H1 (cell line): Measurements from ENCODE around the gene MSL1. TPM values are rescaled to one million over a fixed set of nuclear protein-coding genes. Genes with fewer than 3 reads are reported as not detected.

ENCODE experiments used
- CTCF ChIA-PET: fragments of 300-600 bp; sonication (Branson Sonifier 250); formaldehyde crosslinking; loops from one replicate; lab custom pipeline; 2021; ENCODE audit not compliant: partially characterized antibody; lab: Charles Lee
- POLR2A ChIA-PET: fragments of 300-600 bp; sonication (Branson Sonifier 250); formaldehyde crosslinking; loops from one replicate; lab custom pipeline; 2021; ENCODE audit warnings: inconsistent platforms; ENCODE audit not compliant: partially characterized antibody; lab: Charles Lee
- DNase-seq, 2 experiments: peaks; one replicate each; pipeline versions ENCODE4 v3.0.0 to v3.0.0-alpha.2; 2010 to 2022; ENCODE audit warnings: low spot score in 2 of 2, low read depth in 1 of 2, mixed read lengths in 1 of 2
- FAIRE-seq: peaks from 2 replicates; lab custom pipeline; 2011; peaks lifted over from hg19 to GRCh38; lab: Jason Lieb, UNC
- H2AFZ ChIP-seq: 2 replicates; pipeline ENCODE4 v1.8.1; 2012; ENCODE audit warnings: low read length, inconsistent platforms
- H2AK5ac ChIP-seq: 2 replicates; pipeline ENCODE4 v1.6.1; 2013; ENCODE audit warnings: low read depth, low read length
- H2BK120ac ChIP-seq: replicated peaks from 2 replicates; pipeline ENCODE3; 2013; ENCODE audit warnings: low read depth, low read length, inconsistent platforms
- H2BK12ac ChIP-seq: 2 replicates; pipeline ENCODE4 v1.6.1; 2013; ENCODE audit warnings: low read depth, low read length
- H2BK15ac ChIP-seq: 2 replicates; pipeline ENCODE4 v1.6.1; 2013; ENCODE audit warnings: low read length
- H2BK20ac ChIP-seq: 2 replicates; pipeline ENCODE4 v1.6.1; 2013; ENCODE audit warnings: low read length
- H2BK5ac ChIP-seq: 2 replicates; pipeline ENCODE4 v1.6.1; 2013; ENCODE audit warnings: low read depth, low read length
- H3K14ac ChIP-seq: 2 replicates; pipeline ENCODE4 v1.6.1; 2013; ENCODE audit warnings: inconsistent platforms; ENCODE audit not compliant: insufficient read length
- H3K18ac ChIP-seq: 2 replicates; pipeline ENCODE4 v1.6.1; 2013; ENCODE audit warnings: low read length; ENCODE audit errors: extremely low read depth
- H3K23ac ChIP-seq: 2 replicates; pipeline ENCODE4 v1.6.1; 2013; ENCODE audit warnings: inconsistent platforms; ENCODE audit not compliant: insufficient read length
- H3K23me2 ChIP-seq: 2 replicates; pipeline ENCODE4 v1.6.1; 2013; ENCODE audit warnings: low read depth, low read length
- H3K27ac ChIP-seq: 2 replicates; pipeline ENCODE4 v1.6.1; 2011; ENCODE audit warnings: low read depth, low read length, inconsistent platforms
- H3K27me3 ChIP-seq, 4 experiments: replicated peaks in 1 of 4; 1 replicate in 1 of 4; 2 replicates in 3 of 4; pipeline versions ENCODE4 v1.6.1 to v1.8.1; 2011 to 2013; ENCODE audit warnings: low read length in 3 of 4, mild to moderate bottlenecking in 3 of 4, inconsistent platforms in 2 of 4, mixed read lengths in 2 of 4, moderate library complexity in 1 of 4; ENCODE audit not compliant: control insufficient read depth in 3 of 4, insufficient read depth in 3 of 4; ENCODE audit errors: extremely low read depth in 1 of 4
- H3K36me3 ChIP-seq, 4 experiments: 2 replicates each; pipeline versions ENCODE4 v1.6.1 to v1.8.1; 2011 to 2013; ENCODE audit warnings: mild to moderate bottlenecking in 4 of 4, low read length in 3 of 4, moderate library complexity in 2 of 4, control low read depth in 1 of 4, inconsistent platforms in 1 of 4; ENCODE audit not compliant: insufficient read depth in 4 of 4, control insufficient read depth in 2 of 4
- H3K4ac ChIP-seq: replicated peaks from 2 replicates; pipeline ENCODE3; 2013; ENCODE audit warnings: low read length, low read depth, mixed read lengths, inconsistent platforms; ENCODE audit not compliant: insufficient read length
- H3K4me1 ChIP-seq, 4 experiments: replicated peaks in 1 of 4; 1 replicate in 1 of 4; 2 replicates in 3 of 4; pipeline versions ENCODE4 v1.6.1 to v1.8.1; 2011 to 2013; ENCODE audit warnings: low read length in 3 of 4, inconsistent platforms in 2 of 4, mixed read lengths in 1 of 4; ENCODE audit not compliant: insufficient read depth in 4 of 4, control insufficient read depth in 3 of 4
- H3K4me2 ChIP-seq, 2 experiments: 2 replicates each; pipeline versions ENCODE4 v1.6.1 to v1.8.1; 2011 to 2013; ENCODE audit warnings: low read depth in 2 of 2, low read length in 2 of 2, control low read depth in 1 of 2, inconsistent platforms in 1 of 2, mild to moderate bottlenecking in 1 of 2; ENCODE audit not compliant: insufficient read depth in 1 of 2
- H3K4me3 ChIP-seq, 4 experiments: fragments of 200-600, 300-600 bp in 1 of 4; sonication (generic), shearing (Covaris generic), sonication (Bioruptor Twin) in 1 of 4; 2 replicates each; pipeline versions ENCODE4 v1.5.1 to v1.8.1; 2011 to 2016; ENCODE audit warnings: low read length in 4 of 4, low read depth in 3 of 4, control low read depth in 2 of 4, inconsistent platforms in 2 of 4, mild to moderate bottlenecking in 2 of 4, mixed read lengths in 1 of 4, moderate library complexity in 1 of 4; ENCODE audit not compliant: insufficient read depth in 2 of 4; ENCODE audit errors: extremely low read depth in 1 of 4
- H3K56ac ChIP-seq: replicated peaks from 2 replicates; pipeline ENCODE3; 2013; ENCODE audit warnings: low read depth, mild to moderate bottlenecking, mixed read lengths, low read length, inconsistent platforms; ENCODE audit not compliant: insufficient read length
- H3K79me1 ChIP-seq: 2 replicates; pipeline ENCODE4 v1.6.1; 2013; ENCODE audit warnings: low read depth, low read length, control low read depth
- H3K79me2 ChIP-seq, 2 experiments: 2 replicates each; pipeline versions ENCODE4 v1.6.1 to v1.8.1; 2012 to 2013; ENCODE audit warnings: low read length in 2 of 2, mild to moderate bottlenecking in 2 of 2, inconsistent platforms in 1 of 2; ENCODE audit not compliant: insufficient read depth in 2 of 2, control insufficient read depth in 1 of 2
- H3K9ac ChIP-seq, 4 experiments: replicated peaks in 1 of 4; 1 replicate in 1 of 4; 2 replicates in 3 of 4; pipeline versions ENCODE4 v1.6.1 to v1.8.1; 2011 to 2013; ENCODE audit warnings: low read depth in 3 of 4, low read length in 3 of 4, control low read depth in 2 of 4, mild to moderate bottlenecking in 2 of 4, moderate library complexity in 2 of 4, inconsistent platforms in 1 of 4; ENCODE audit errors: extremely low read depth in 1 of 4
- H3K9me3 ChIP-seq, 2 experiments: 2 replicates each; pipeline versions ENCODE4 v1.6.1 to v1.8.1; 2012 to 2013; ENCODE audit warnings: mild to moderate bottlenecking in 2 of 2, moderate library complexity in 2 of 2, control low read depth in 1 of 2, inconsistent platforms in 1 of 2, low read depth in 1 of 2, low read length in 1 of 2, mixed read lengths in 1 of 2; ENCODE audit not compliant: insufficient read depth in 2 of 2
- H4K20me1 ChIP-seq, 2 experiments: replicated peaks in 1 of 2; 2 replicates each; pipeline versions ENCODE3 to v1.8.1; 2011 to 2013; ENCODE audit warnings: inconsistent platforms in 2 of 2, low read length in 2 of 2, mild to moderate bottlenecking in 1 of 2; ENCODE audit not compliant: insufficient read depth in 2 of 2, control insufficient read depth in 1 of 2
- H4K5ac ChIP-seq: 2 replicates; pipeline ENCODE4 v1.6.1; 2013; ENCODE audit warnings: low read length, low read depth, mixed read lengths, inconsistent platforms; ENCODE audit not compliant: insufficient read length
- H4K8ac ChIP-seq: 2 replicates; pipeline ENCODE4 v1.8.0; 2013; ENCODE audit warnings: mild to moderate bottlenecking, moderate library complexity, low read length, inconsistent platforms; ENCODE audit not compliant: insufficient read depth; ENCODE audit errors: extremely low read depth
- H4K91ac ChIP-seq: replicated peaks from 2 replicates; pipeline ENCODE3; 2013; ENCODE audit warnings: low read length, mixed read lengths, inconsistent platforms; ENCODE audit not compliant: insufficient read length
- BRCA1 ChIP-seq: IDR thresholded peaks from 2 replicates; pipeline ENCODE4 v1.6.1; 2012; ENCODE audit warnings: low read depth, low read length, improper control_type of control experiment
- EP300 ChIP-seq, 2 experiments: IDR thresholded peaks; 1 replicate in 1 of 2; 2 replicates in 1 of 2; pipeline ENCODE4 v1.6.1; 2011 to 2012; ENCODE audit warnings: low read depth in 2 of 2, low read length in 2 of 2, mild to moderate bottlenecking in 2 of 2, borderline replicate concordance in 1 of 2, inconsistent platforms in 1 of 2, moderate library complexity in 1 of 2
- EZH2 ChIP-seq: fragments of 200-600 bp; sonication (generic); IDR thresholded peaks from 2 replicates; pipeline ENCODE4 v1.7.1; 2012; ENCODE audit warnings: low read depth, mild to moderate bottlenecking, moderate library complexity, low read length, inconsistent platforms; ENCODE audit not compliant: severe bottlenecking
- GABPA ChIP-seq: IDR thresholded peaks from 2 replicates; pipeline ENCODE4 v1.6.1; 2011; ENCODE audit warnings: mild to moderate bottlenecking, low read length, moderate library complexity, borderline replicate concordance; ENCODE audit not compliant: insufficient read depth
- MAFK ChIP-seq: IDR thresholded peaks from 2 replicates; pipeline ENCODE4 v1.6.1; 2012; ENCODE audit warnings: low read depth, mild to moderate bottlenecking, improper control_type of control experiment, low read length
- POU5F1 ChIP-seq: IDR thresholded peaks from 2 replicates; pipeline ENCODE4 v1.6.1; 2011; ENCODE audit warnings: low read depth, mild to moderate bottlenecking, low read length, moderate library complexity
- RFX5 ChIP-seq: IDR thresholded peaks from 2 replicates; pipeline ENCODE4 v1.6.1; 2011; ENCODE audit warnings: low read depth, low read length, improper control_type of control experiment, borderline replicate concordance
- RNF2 ChIP-seq: fragments of 200-900, 300-1000 bp; sonication (generic); IDR thresholded peaks from 2 replicates; pipeline ENCODE4 v1.7.1; 2016; ENCODE audit warnings: borderline replicate concordance, low read depth, mild to moderate bottlenecking, antibody characterized with exemption, low read length; ENCODE audit not compliant: poor library complexity, severe bottlenecking; ENCODE audit errors: missing control alignments
- RXRA ChIP-seq: IDR thresholded peaks from 2 replicates; pipeline ENCODE4 v1.6.1; 2011; ENCODE audit warnings: low read depth, mild to moderate bottlenecking, low read length, moderate library complexity; ENCODE audit not compliant: insufficient read depth
- SRF ChIP-seq: IDR thresholded peaks from 2 replicates; pipeline ENCODE4 v1.6.1; 2011; ENCODE audit warnings: mild to moderate bottlenecking, low read depth, low read length, moderate library complexity
- WGBS, 2 experiments: shearing (Covaris generic) in 1 of 2; methylation state at CpG; one replicate each; pipeline versions ENCODE4 v1.1.6 to v1.1.7; 2013 to 2015; ENCODE audit warnings: low lambda C conversion rate in 2 of 2, mixed read lengths in 2 of 2, inconsistent platforms in 1 of 2, low coverage in 1 of 2, missing lambda C conversion rate in 1 of 2; ENCODE audit not compliant: insufficient replicate concordance in 2 of 2, insufficient coverage in 1 of 2, insufficient read length in 1 of 2; ENCODE audit errors: extremely low coverage in 1 of 2, missing lambda C conversion rate in 1 of 2; 5-methylcytosine and 5-hydroxymethylcytosine counted together
- polyA plus RNA-seq, 7 experiments: library from polyadenylated mRNA; depleted of rRNA in 3 of 7; stranded (reverse) in 5 of 7; unstranded in 2 of 7; fragments of >200 nt in 5 of 7; fragments of 200-250 nt in 2 of 7; gene quantifications; 1 replicate in 5 of 7; 2 replicates in 1 of 7; 4 replicates in 1 of 7; pipeline versions ENCODE4 v1.2.1 to v1.2.3, GENCODE V29; 2011 to 2013; ENCODE audit warnings: missing spikeins in 2 of 7, mixed read lengths in 2 of 7
- total RNA-seq: library from RNA; stranded (reverse); fragmentation: NEBNext Ultra II Directional; extraction: Animal tissue kit (Norgen Biotek cat#: 25700); gene quantifications from 2 replicates; pipeline ENCODE4 v1.2.1, GENCODE V29; 2021

The MSL1 gene
- total and polyA plus RNA-seq, 2 of the 8 experiments (the other 6 are each of a cell fraction or from before 2014, with no cell fraction given), result 24.1 to 66.5 TPM

DNA sequence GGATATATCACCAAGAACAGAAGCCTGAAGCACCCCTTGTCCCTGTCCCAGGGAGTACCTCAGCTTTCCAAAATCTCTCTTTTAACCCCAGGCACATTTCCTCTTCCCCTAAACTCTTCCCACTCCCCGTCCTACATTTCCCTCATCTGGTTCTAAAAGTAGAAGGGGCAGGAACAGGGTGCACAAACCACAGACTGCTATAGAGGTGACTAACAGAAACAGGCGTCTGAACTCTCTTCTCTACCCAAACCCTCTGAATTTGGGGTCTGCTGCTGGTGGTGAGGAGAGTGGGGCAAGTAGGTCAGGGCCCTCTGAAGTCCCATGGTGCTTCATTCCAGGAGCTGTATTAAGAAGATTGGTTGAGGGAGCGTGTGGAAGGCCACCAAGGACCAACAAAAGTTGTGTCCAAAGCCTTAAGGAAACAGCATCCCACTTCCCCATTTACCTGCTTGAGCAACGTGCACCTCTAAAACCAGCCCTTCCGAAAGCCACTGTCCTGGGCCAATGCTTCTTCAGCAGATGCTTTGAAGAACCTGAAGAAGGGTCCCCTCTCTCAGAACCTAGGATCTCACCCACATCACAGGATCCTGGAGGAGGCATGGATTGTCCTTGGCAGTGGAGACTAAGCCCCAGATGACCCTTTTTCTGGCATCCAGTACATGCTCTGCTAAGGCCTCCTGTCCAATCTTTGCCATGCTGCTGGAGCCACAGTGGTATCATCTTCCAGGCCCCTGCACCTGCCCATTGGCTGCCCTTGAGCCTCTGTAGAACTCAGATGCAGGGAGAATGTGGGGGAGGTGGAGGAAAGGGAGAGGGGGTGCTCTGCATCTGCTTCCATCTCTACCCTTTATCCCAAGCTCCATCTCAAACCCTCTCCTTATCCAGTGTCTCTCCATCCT lies 15.7 kb upstream of the MSL1 start:
- ChIA-PET POLR2A (interaction anchor here (0.7 to 20.8 kb wide), 16 partner anchors 8 to 1183 kb away, joined by 3 to 399 read pairs (median 4); partner anchors contain the start of genes CASC3, MED24 and MSL1), CTCF (interaction anchor here (0.7 to 3.8 kb wide), 15 partner anchors 8 to 239 kb away, joined by 3 to 22 read pairs (median 4); no protein-coding TSS in a partner anchor)
- Histone ChIP-seq H4K20me1 (no peaks in the 10 kb centered on the region), H3K79me1 (no peaks in the 10 kb centered on the region), H2AFZ (0 out of 2 replicates have a peak overlapping the region, but pooled peaks have one; percentile 82), H3K9me3 (no peaks in the 10 kb centered on the region), H2BK5ac (peak overlapping the region; percentile 7; the same call in 1 of the 2 replicates), H3K27me3 (peaks cover 0 to 26% (median 20%) of the 10 kb centered on the region in 4 experiments; a peak in 6 of 7 replicates), H3K23me2 (no peaks in the 10 kb centered on the region), H3K79me2 (no peaks in the 10 kb centered on the region), H2AK5ac (peak overlapping the region; percentile 45), H3K36me3 (no peaks in the 10 kb centered on the region), H3K14ac (no peak overlapping the region), H2BK120ac (no peak overlapping the region), H3K4me2 (peak overlapping the region in 1 of 2 experiments; percentile 50; a peak in 2 of 4 replicates), H3K4me1 (peaks cover 28 to 44% (median 39%) of the 10 kb centered on the region in 4 experiments), H3K18ac (peak overlapping the region; percentile 84; the same call in 1 of the 2 replicates), H3K27ac (no peak overlapping the region), H3K56ac (no peak overlapping the region), H4K5ac (no peak overlapping the region), H2BK15ac (peak overlapping the region; percentile 94), H2BK20ac (peak overlapping the region; percentile 28; the same call in 1 of the 2 replicates), H2BK12ac (peak overlapping the region; percentile 98; the same call in 1 of the 2 replicates), H3K9ac (no peak overlapping the region), H3K23ac (no peak overlapping the region), H4K8ac (no peak overlapping the region), H4K91ac (peak overlapping the region; percentile 45), H3K4ac (no peak overlapping the region), H3K4me3 (peak overlapping the region in 1 of 4 experiments; percentile 13; a peak in 1 of 8 replicates)
- 82 to 100% methylated on average over 1 to 5 of the region's 5 CpGs for WGBS, 2 experiments
- FAIRE-seq (no peak), DNase-seq (no peak)
- TF ChIP-seq RFX5, result no peak
- TF ChIP-seq GABPA, result no peak
- no peak for TF ChIP-seq RNF2
- no peak for TF ChIP-seq EP300 (IDR thresholded peaks at IDR 0.05; ENCODE audit: borderline replicate concordance in 1 of 2, low read depth in 2 of 2, low read length in 2 of 2)
- no peak for TF ChIP-seq POU5F1
- TF ChIP-seq BRCA1, result no peak
- no peak for TF ChIP-seq RXRA
- no peak for TF ChIP-seq SRF
- no peak for TF ChIP-seq EZH2
- no peak for TF ChIP-seq MAFK
